ENCODE results near the gene MYBBP1A.

DNA sequence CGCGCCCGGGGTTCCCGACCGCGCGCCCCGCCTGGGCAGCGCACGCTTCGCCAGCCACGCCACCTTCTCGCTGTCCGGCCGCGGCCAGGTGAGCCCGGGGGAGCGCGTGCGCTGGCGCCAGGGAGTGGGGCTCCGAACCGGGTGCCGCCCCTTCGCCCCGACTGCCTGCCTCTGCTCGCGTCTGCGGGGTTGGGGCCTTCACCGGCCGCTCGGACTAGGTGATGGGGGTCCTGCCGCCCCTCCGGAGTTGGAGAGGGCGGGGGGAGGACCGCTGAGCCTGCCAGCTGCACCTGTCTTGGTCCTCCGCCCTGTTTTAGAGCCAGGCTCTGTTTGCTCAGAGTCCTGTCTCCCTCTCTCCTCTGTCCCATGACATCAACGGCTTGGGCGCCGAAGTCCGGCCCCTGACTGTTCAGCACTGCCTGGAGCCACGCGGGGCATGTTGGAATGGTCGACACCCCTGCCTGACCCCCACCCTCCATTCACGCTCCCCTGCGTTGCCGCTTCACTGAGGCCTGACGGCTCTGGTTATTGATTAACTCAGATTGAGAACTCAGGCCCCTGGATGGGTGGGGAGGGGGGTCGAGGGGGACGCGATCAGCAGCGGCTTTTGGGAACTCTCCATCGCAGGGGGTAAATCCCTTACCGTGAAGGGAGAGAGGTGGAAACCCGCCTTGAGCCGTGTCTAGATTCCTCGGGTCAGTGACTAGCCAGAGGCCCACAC lies 29.9 kb upstream of the MYBBP1A start:
- TF ChIP-seq, protein P1, sequence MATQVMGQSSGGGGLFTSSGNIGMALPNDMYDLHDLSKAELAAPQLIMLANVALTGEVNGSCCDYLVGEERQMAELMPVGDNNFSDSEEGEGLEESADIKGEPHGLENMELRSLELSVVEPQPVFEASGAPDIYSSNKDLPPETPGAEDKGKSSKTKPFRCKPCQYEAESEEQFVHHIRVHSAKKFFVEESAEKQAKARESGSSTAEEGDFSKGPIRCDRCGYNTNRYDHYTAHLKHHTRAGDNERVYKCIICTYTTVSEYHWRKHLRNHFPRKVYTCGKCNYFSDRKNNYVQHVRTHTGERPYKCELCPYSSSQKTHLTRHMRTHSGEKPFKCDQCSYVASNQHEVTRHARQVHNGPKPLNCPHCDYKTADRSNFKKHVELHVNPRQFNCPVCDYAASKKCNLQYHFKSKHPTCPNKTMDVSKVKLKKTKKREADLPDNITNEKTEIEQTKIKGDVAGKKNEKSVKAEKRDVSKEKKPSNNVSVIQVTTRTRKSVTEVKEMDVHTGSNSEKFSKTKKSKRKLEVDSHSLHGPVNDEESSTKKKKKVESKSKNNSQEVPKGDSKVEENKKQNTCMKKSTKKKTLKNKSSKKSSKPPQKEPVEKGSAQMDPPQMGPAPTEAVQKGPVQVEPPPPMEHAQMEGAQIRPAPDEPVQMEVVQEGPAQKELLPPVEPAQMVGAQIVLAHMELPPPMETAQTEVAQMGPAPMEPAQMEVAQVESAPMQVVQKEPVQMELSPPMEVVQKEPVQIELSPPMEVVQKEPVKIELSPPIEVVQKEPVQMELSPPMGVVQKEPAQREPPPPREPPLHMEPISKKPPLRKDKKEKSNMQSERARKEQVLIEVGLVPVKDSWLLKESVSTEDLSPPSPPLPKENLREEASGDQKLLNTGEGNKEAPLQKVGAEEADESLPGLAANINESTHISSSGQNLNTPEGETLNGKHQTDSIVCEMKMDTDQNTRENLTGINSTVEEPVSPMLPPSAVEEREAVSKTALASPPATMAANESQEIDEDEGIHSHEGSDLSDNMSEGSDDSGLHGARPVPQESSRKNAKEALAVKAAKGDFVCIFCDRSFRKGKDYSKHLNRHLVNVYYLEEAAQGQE (IDR thresholded peaks at IDR 0.05; ENCODE audit: unreplicated experiment): no peak
- TF ChIP-seq CTCF (conservative IDR thresholded peaks at IDR 0.05; ENCODE audit: low read depth in 2 of 2): no peak
- peak; percentile 40 for TF ChIP-seq EZH2 (IDR thresholded peaks at IDR 0.05; ENCODE audit: low read depth, unreplicated experiment)
